ENCODE data around the gene SPATA13.

- TF ChIP-seq CTCF (conservative IDR thresholded peaks at IDR 0.05 in 1 of 2, IDR thresholded peaks at IDR 0.05 in 1 of 2; ENCODE audit: extremely low read depth in 1 of 2, insufficient read depth in 1 of 2, low read depth in 1 of 2, low read length in 2 of 2) (no peak), EZH2 (IDR thresholded peaks at IDR 0.05; ENCODE audit: borderline replicate concordance, low read length) (no peak)
Observed at GRCh38 chr13:24249624-24250023, 89.1 kb downstream of the SPATA13 start.
